ENCODE results near the gene SH3PXD2A.

GRCh38 chr10:103759100-103759781 lies 96.1 kb downstream of the SH3PXD2A start:
- TF ChIP-seq, protein P1, sequence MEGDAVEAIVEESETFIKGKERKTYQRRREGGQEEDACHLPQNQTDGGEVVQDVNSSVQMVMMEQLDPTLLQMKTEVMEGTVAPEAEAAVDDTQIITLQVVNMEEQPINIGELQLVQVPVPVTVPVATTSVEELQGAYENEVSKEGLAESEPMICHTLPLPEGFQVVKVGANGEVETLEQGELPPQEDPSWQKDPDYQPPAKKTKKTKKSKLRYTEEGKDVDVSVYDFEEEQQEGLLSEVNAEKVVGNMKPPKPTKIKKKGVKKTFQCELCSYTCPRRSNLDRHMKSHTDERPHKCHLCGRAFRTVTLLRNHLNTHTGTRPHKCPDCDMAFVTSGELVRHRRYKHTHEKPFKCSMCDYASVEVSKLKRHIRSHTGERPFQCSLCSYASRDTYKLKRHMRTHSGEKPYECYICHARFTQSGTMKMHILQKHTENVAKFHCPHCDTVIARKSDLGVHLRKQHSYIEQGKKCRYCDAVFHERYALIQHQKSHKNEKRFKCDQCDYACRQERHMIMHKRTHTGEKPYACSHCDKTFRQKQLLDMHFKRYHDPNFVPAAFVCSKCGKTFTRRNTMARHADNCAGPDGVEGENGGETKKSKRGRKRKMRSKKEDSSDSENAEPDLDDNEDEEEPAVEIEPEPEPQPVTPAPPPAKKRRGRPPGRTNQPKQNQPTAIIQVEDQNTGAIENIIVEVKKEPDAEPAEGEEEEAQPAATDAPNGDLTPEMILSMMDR (IDR thresholded peaks at IDR 0.05), result no peak
- no peak for TF ChIP-seq EZH2 (IDR thresholded peaks at IDR 0.05; ENCODE audit: borderline replicate concordance, insufficient read depth, low read depth, low read length, poor library complexity, severe bottlenecking)
